H1 (cell line): ENCODE measurements around the gene PPP1R3F. TPM values are rescaled to one million over a fixed set of nuclear protein-coding genes. Genes with fewer than 3 reads are reported as not detected.

Experiments used
- CTCF ChIA-PET: fragments of 300-600 bp; sonication (Branson Sonifier 250); formaldehyde crosslinking; loops from one replicate; lab custom pipeline; 2021; ENCODE audit not compliant: partially characterized antibody; lab: Charles Lee
- POLR2A ChIA-PET: fragments of 300-600 bp; sonication (Branson Sonifier 250); formaldehyde crosslinking; loops from one replicate; lab custom pipeline; 2021; ENCODE audit warnings: inconsistent platforms; ENCODE audit not compliant: partially characterized antibody; lab: Charles Lee
- DNase-seq, 2 experiments: peaks; one replicate each; pipeline versions ENCODE4 v3.0.0 to v3.0.0-alpha.2; 2010 to 2022; ENCODE audit warnings: low spot score in 2 of 2, low read depth in 1 of 2, mixed read lengths in 1 of 2
- FAIRE-seq: peaks from 2 replicates; lab custom pipeline; 2011; peaks lifted over from hg19 to GRCh38; lab: Jason Lieb, UNC
- H2AFZ ChIP-seq: 2 replicates; pipeline ENCODE4 v1.8.1; 2012; ENCODE audit warnings: low read length, inconsistent platforms
- H2AK5ac ChIP-seq: 2 replicates; pipeline ENCODE4 v1.6.1; 2013; ENCODE audit warnings: low read depth, low read length
- H2BK120ac ChIP-seq: replicated peaks from 2 replicates; pipeline ENCODE3; 2013; ENCODE audit warnings: low read depth, low read length, inconsistent platforms
- H2BK12ac ChIP-seq: 2 replicates; pipeline ENCODE4 v1.6.1; 2013; ENCODE audit warnings: low read depth, low read length
- H2BK15ac ChIP-seq: 2 replicates; pipeline ENCODE4 v1.6.1; 2013; ENCODE audit warnings: low read length
- H2BK20ac ChIP-seq: 2 replicates; pipeline ENCODE4 v1.6.1; 2013; ENCODE audit warnings: low read length
- H2BK5ac ChIP-seq: 2 replicates; pipeline ENCODE4 v1.6.1; 2013; ENCODE audit warnings: low read depth, low read length
- H3K14ac ChIP-seq: 2 replicates; pipeline ENCODE4 v1.6.1; 2013; ENCODE audit warnings: inconsistent platforms; ENCODE audit not compliant: insufficient read length
- H3K18ac ChIP-seq: 2 replicates; pipeline ENCODE4 v1.6.1; 2013; ENCODE audit warnings: low read length; ENCODE audit errors: extremely low read depth
- H3K23ac ChIP-seq: 2 replicates; pipeline ENCODE4 v1.6.1; 2013; ENCODE audit warnings: inconsistent platforms; ENCODE audit not compliant: insufficient read length
- H3K23me2 ChIP-seq: 2 replicates; pipeline ENCODE4 v1.6.1; 2013; ENCODE audit warnings: low read depth, low read length
- H3K27ac ChIP-seq: 2 replicates; pipeline ENCODE4 v1.6.1; 2011; ENCODE audit warnings: low read depth, low read length, inconsistent platforms
- H3K27me3 ChIP-seq, 4 experiments: replicated peaks in 1 of 4; 1 replicate in 1 of 4; 2 replicates in 3 of 4; pipeline versions ENCODE4 v1.6.1 to v1.8.1; 2011 to 2013; ENCODE audit warnings: low read length in 3 of 4, mild to moderate bottlenecking in 3 of 4, inconsistent platforms in 2 of 4, mixed read lengths in 2 of 4, moderate library complexity in 1 of 4; ENCODE audit not compliant: control insufficient read depth in 3 of 4, insufficient read depth in 3 of 4; ENCODE audit errors: extremely low read depth in 1 of 4
- H3K36me3 ChIP-seq, 4 experiments: 2 replicates each; pipeline versions ENCODE4 v1.6.1 to v1.8.1; 2011 to 2013; ENCODE audit warnings: mild to moderate bottlenecking in 4 of 4, low read length in 3 of 4, moderate library complexity in 2 of 4, control low read depth in 1 of 4, inconsistent platforms in 1 of 4; ENCODE audit not compliant: insufficient read depth in 4 of 4, control insufficient read depth in 2 of 4
- H3K4ac ChIP-seq: replicated peaks from 2 replicates; pipeline ENCODE3; 2013; ENCODE audit warnings: low read length, low read depth, mixed read lengths, inconsistent platforms; ENCODE audit not compliant: insufficient read length
- H3K4me1 ChIP-seq, 4 experiments: replicated peaks in 1 of 4; 1 replicate in 1 of 4; 2 replicates in 3 of 4; pipeline versions ENCODE4 v1.6.1 to v1.8.1; 2011 to 2013; ENCODE audit warnings: low read length in 3 of 4, inconsistent platforms in 2 of 4, mixed read lengths in 1 of 4; ENCODE audit not compliant: insufficient read depth in 4 of 4, control insufficient read depth in 3 of 4
- H3K4me2 ChIP-seq, 2 experiments: 2 replicates each; pipeline versions ENCODE4 v1.6.1 to v1.8.1; 2011 to 2013; ENCODE audit warnings: low read depth in 2 of 2, low read length in 2 of 2, control low read depth in 1 of 2, inconsistent platforms in 1 of 2, mild to moderate bottlenecking in 1 of 2; ENCODE audit not compliant: insufficient read depth in 1 of 2
- H3K4me3 ChIP-seq, 4 experiments: fragments of 200-600, 300-600 bp in 1 of 4; sonication (generic), shearing (Covaris generic), sonication (Bioruptor Twin) in 1 of 4; 2 replicates each; pipeline versions ENCODE4 v1.5.1 to v1.8.1; 2011 to 2016; ENCODE audit warnings: low read length in 4 of 4, low read depth in 3 of 4, control low read depth in 2 of 4, inconsistent platforms in 2 of 4, mild to moderate bottlenecking in 2 of 4, mixed read lengths in 1 of 4, moderate library complexity in 1 of 4; ENCODE audit not compliant: insufficient read depth in 2 of 4; ENCODE audit errors: extremely low read depth in 1 of 4
- H3K56ac ChIP-seq: replicated peaks from 2 replicates; pipeline ENCODE3; 2013; ENCODE audit warnings: low read depth, mild to moderate bottlenecking, mixed read lengths, low read length, inconsistent platforms; ENCODE audit not compliant: insufficient read length
- H3K79me1 ChIP-seq: 2 replicates; pipeline ENCODE4 v1.6.1; 2013; ENCODE audit warnings: low read depth, low read length, control low read depth
- H3K79me2 ChIP-seq, 2 experiments: 2 replicates each; pipeline versions ENCODE4 v1.6.1 to v1.8.1; 2012 to 2013; ENCODE audit warnings: low read length in 2 of 2, mild to moderate bottlenecking in 2 of 2, inconsistent platforms in 1 of 2; ENCODE audit not compliant: insufficient read depth in 2 of 2, control insufficient read depth in 1 of 2
- H3K9ac ChIP-seq, 4 experiments: replicated peaks in 1 of 4; 1 replicate in 1 of 4; 2 replicates in 3 of 4; pipeline versions ENCODE4 v1.6.1 to v1.8.1; 2011 to 2013; ENCODE audit warnings: low read depth in 3 of 4, low read length in 3 of 4, control low read depth in 2 of 4, mild to moderate bottlenecking in 2 of 4, moderate library complexity in 2 of 4, inconsistent platforms in 1 of 4; ENCODE audit errors: extremely low read depth in 1 of 4
- H3K9me3 ChIP-seq, 2 experiments: 2 replicates each; pipeline versions ENCODE4 v1.6.1 to v1.8.1; 2012 to 2013; ENCODE audit warnings: mild to moderate bottlenecking in 2 of 2, moderate library complexity in 2 of 2, control low read depth in 1 of 2, inconsistent platforms in 1 of 2, low read depth in 1 of 2, low read length in 1 of 2, mixed read lengths in 1 of 2; ENCODE audit not compliant: insufficient read depth in 2 of 2
- H4K20me1 ChIP-seq, 2 experiments: replicated peaks in 1 of 2; 2 replicates each; pipeline versions ENCODE3 to v1.8.1; 2011 to 2013; ENCODE audit warnings: inconsistent platforms in 2 of 2, low read length in 2 of 2, mild to moderate bottlenecking in 1 of 2; ENCODE audit not compliant: insufficient read depth in 2 of 2, control insufficient read depth in 1 of 2
- H4K5ac ChIP-seq: 2 replicates; pipeline ENCODE4 v1.6.1; 2013; ENCODE audit warnings: low read length, low read depth, mixed read lengths, inconsistent platforms; ENCODE audit not compliant: insufficient read length
- H4K8ac ChIP-seq: 2 replicates; pipeline ENCODE4 v1.8.0; 2013; ENCODE audit warnings: mild to moderate bottlenecking, moderate library complexity, low read length, inconsistent platforms; ENCODE audit not compliant: insufficient read depth; ENCODE audit errors: extremely low read depth
- H4K91ac ChIP-seq: replicated peaks from 2 replicates; pipeline ENCODE3; 2013; ENCODE audit warnings: low read length, mixed read lengths, inconsistent platforms; ENCODE audit not compliant: insufficient read length
- BACH1 ChIP-seq: IDR thresholded peaks from 2 replicates; pipeline ENCODE4 v1.6.1; 2012; ENCODE audit warnings: low read length, improper control_type of control experiment
- BCL11A ChIP-seq, 2 experiments: IDR thresholded peaks; one replicate each; pipeline ENCODE4 v1.6.1; 2011; ENCODE audit warnings: low read depth in 2 of 2, low read length in 2 of 2, mild to moderate bottlenecking in 2 of 2
- CHD2 ChIP-seq: IDR thresholded peaks from 2 replicates; pipeline ENCODE4 v1.6.1; 2012; ENCODE audit warnings: low read length, improper control_type of control experiment
- E2F6 ChIP-seq: IDR thresholded peaks from 2 replicates; pipeline ENCODE4 v1.6.1; 2012; ENCODE audit warnings: inconsistent platforms
- EGR1 ChIP-seq: IDR thresholded peaks from 2 replicates; pipeline ENCODE4 v1.6.1; 2011; ENCODE audit warnings: low read depth, low read length, borderline replicate concordance
- EZH2 ChIP-seq: fragments of 200-600 bp; sonication (generic); IDR thresholded peaks from 2 replicates; pipeline ENCODE4 v1.7.1; 2012; ENCODE audit warnings: low read depth, mild to moderate bottlenecking, moderate library complexity, low read length, inconsistent platforms; ENCODE audit not compliant: severe bottlenecking
- HDAC6 ChIP-seq: IDR thresholded peaks from one replicate; pipeline ENCODE4 v1.7.1; 2012; ENCODE audit warnings: low read depth, mild to moderate bottlenecking, inconsistent platforms, low read length, moderate library complexity
- JUND ChIP-seq: IDR thresholded peaks from 2 replicates; pipeline ENCODE4 v1.6.1; 2011; ENCODE audit warnings: mild to moderate bottlenecking, improper control_type of control experiment, low read length
- MAFK ChIP-seq: IDR thresholded peaks from 2 replicates; pipeline ENCODE4 v1.6.1; 2012; ENCODE audit warnings: low read depth, mild to moderate bottlenecking, improper control_type of control experiment, low read length
- NRF1 ChIP-seq: IDR thresholded peaks from 2 replicates; pipeline ENCODE4 v1.6.1; 2011; ENCODE audit warnings: mild to moderate bottlenecking, low read depth, low read length, improper control_type of control experiment
- PHF8 ChIP-seq: fragments of 200-600 bp; sonication (generic); conservative IDR thresholded peaks from 2 replicates; pipeline ENCODE4 v1.7.1; 2012; ENCODE audit warnings: low read depth, mild to moderate bottlenecking, inconsistent platforms, low read length, moderate library complexity
- POLR2AphosphoS5 ChIP-seq: IDR thresholded peaks from 2 replicates; pipeline ENCODE4 v1.6.1; 2011; ENCODE audit warnings: low read depth, low read length
- SAP30 ChIP-seq: fragments of 300-600 bp; sonication (generic); IDR thresholded peaks from 2 replicates; pipeline ENCODE4 v1.7.1; 2012; ENCODE audit warnings: low read length, moderate library complexity, mild to moderate bottlenecking, inconsistent platforms; ENCODE audit not compliant: insufficient read depth, insufficient replicate concordance
- SP4 ChIP-seq: IDR thresholded peaks from 2 replicates; pipeline ENCODE4 v1.6.1; 2012; ENCODE audit warnings: low read length, inconsistent platforms
- SRF ChIP-seq: IDR thresholded peaks from 2 replicates; pipeline ENCODE4 v1.6.1; 2011; ENCODE audit warnings: mild to moderate bottlenecking, low read depth, low read length, moderate library complexity
- WGBS, 2 experiments: shearing (Covaris generic) in 1 of 2; methylation state at CpG; one replicate each; pipeline versions ENCODE4 v1.1.6 to v1.1.7; 2013 to 2015; ENCODE audit warnings: low lambda C conversion rate in 2 of 2, mixed read lengths in 2 of 2, inconsistent platforms in 1 of 2, low coverage in 1 of 2, missing lambda C conversion rate in 1 of 2; ENCODE audit not compliant: insufficient replicate concordance in 2 of 2, insufficient coverage in 1 of 2, insufficient read length in 1 of 2; ENCODE audit errors: extremely low coverage in 1 of 2, missing lambda C conversion rate in 1 of 2; 5-methylcytosine and 5-hydroxymethylcytosine counted together
- polyA plus RNA-seq, 7 experiments: library from polyadenylated mRNA; depleted of rRNA in 3 of 7; stranded (reverse) in 5 of 7; unstranded in 2 of 7; fragments of >200 nt in 5 of 7; fragments of 200-250 nt in 2 of 7; gene quantifications; 1 replicate in 5 of 7; 2 replicates in 1 of 7; 4 replicates in 1 of 7; pipeline versions ENCODE4 v1.2.1 to v1.2.3, GENCODE V29; 2011 to 2013; ENCODE audit warnings: missing spikeins in 2 of 7, mixed read lengths in 2 of 7
- total RNA-seq: library from RNA; stranded (reverse); fragmentation: NEBNext Ultra II Directional; extraction: Animal tissue kit (Norgen Biotek cat#: 25700); gene quantifications from 2 replicates; pipeline ENCODE4 v1.2.1, GENCODE V29; 2021

The PPP1R3F gene
- total and polyA plus RNA-seq, 2 of the 8 experiments (the other 6 are each of a cell fraction or from before 2014, with no cell fraction given) = 5.1 to 6.8 TPM

GRCh38 chrX:49251325-49251724, 18.3 kb upstream of the PPP1R3F start:
- H4K8ac ChIP-seq = no peak overlapping the region
- DNase-seq (no peak), FAIRE-seq (no peak)
- H3K4me1 ChIP-seq = no peaks in the 10 kb centered on the region; a peak in 1 of 7 replicates
- ChIA-PET CTCF (no interaction called here), POLR2A (no interaction called here)
- H3K18ac ChIP-seq = no peak overlapping the region
- no peaks in the 10 kb centered on the region for H3K36me3 ChIP-seq
- no peak overlapping the region for H3K27ac ChIP-seq
- H4K5ac ChIP-seq = no peak overlapping the region
- no peaks in the 10 kb centered on the region for H3K9me3 ChIP-seq
- WGBS, 2 experiments = 93% methylated on average over 8 of the region's 13 CpGs; no CpG with 5 or more reads in 1 of the 2 experiments
- no peak overlapping the region for H3K4me2 ChIP-seq
- H2BK15ac ChIP-seq = no peak overlapping the region
- H2BK20ac ChIP-seq = no peak overlapping the region
- H3K79me2 ChIP-seq = no peaks in the 10 kb centered on the region
- no peak overlapping the region for H2BK5ac ChIP-seq
- H2AK5ac ChIP-seq = no peak overlapping the region
- no peak overlapping the region for H3K4ac ChIP-seq
- no peak overlapping the region for H3K56ac ChIP-seq
- no peaks in the 10 kb centered on the region; the same call in 1 of the 2 replicates for H3K23me2 ChIP-seq
- no peak overlapping the region for H2BK120ac ChIP-seq
- no peak overlapping the region for H3K4me3 ChIP-seq
- no peak overlapping the region for H2AFZ ChIP-seq
- H3K9ac ChIP-seq = no peak overlapping the region
- H4K91ac ChIP-seq = no peak overlapping the region
- no peaks in the 10 kb centered on the region for H4K20me1 ChIP-seq
- no peak overlapping the region for H3K14ac ChIP-seq
- no peak overlapping the region for H2BK12ac ChIP-seq
- H3K23ac ChIP-seq = no peak overlapping the region
- no peaks in the 10 kb centered on the region for H3K27me3 ChIP-seq
- H3K79me1 ChIP-seq = no peaks in the 10 kb centered on the region
- no peak for TF ChIP-seq SRF
- no peak for TF ChIP-seq E2F6
- TF ChIP-seq NRF1 = no peak
- no peak for TF ChIP-seq SAP30
- no peak for TF ChIP-seq JUND
- no peak for TF ChIP-seq BCL11A (IDR thresholded peaks at IDR 0.05; ENCODE audit: low read depth in 2 of 2, low read length in 2 of 2)
- no peak for TF ChIP-seq PHF8
- no peak for TF ChIP-seq CHD2
- TF ChIP-seq EZH2 = no peak
- no peak for TF ChIP-seq MAFK
- TF ChIP-seq SP4 = no peak
- TF ChIP-seq EGR1 = no peak
- TF ChIP-seq POLR2AphosphoS5 = no peak
- TF ChIP-seq HDAC6 = no peak
- TF ChIP-seq BACH1 = no peak
